ENCODE data around the gene RXRA. TPM values are rescaled to one million over a fixed set of nuclear protein-coding genes. Genes with fewer than 3 reads are reported as not detected.

The RXRA gene
- total RNA-seq, 1 donor from 2014 or later = 89.0 TPM

GRCh38 chr9:134399435-134400056 is 73.3 kb downstream of the RXRA start:
- no peak for DNase-seq
- ATAC-seq (ENCODE audit: poor library complexity) = no peak
- intact Hi-C loops (cut with DNase I) = no loop called here

GRCh38 chr9:134400283-134400682 is 74.0 kb downstream of the RXRA start:
- ATAC-seq (ENCODE audit: poor library complexity) (no peak), DNase-seq (no peak)
- intact Hi-C loops (cut with DNase I) = no loop called here

GRCh38 chr9:134401391-134401790 is 75.1 kb downstream of the RXRA start:
- intact Hi-C loops (cut with DNase I) = loop anchor here (1.0 kb wide), 1 partner anchor 25 kb away; no protein-coding TSS in a partner anchor
- ATAC-seq (ENCODE audit: poor library complexity) = no peak

GRCh38 chr9:134402182-134402581 is 75.9 kb downstream of the RXRA start:
- no peak for ATAC-seq (ENCODE audit: poor library complexity)
- no peak for DNase-seq
- intact Hi-C loops (cut with DNase I) = no loop called here

More at GRCh38 chr9:134401391-134401790, 75.1 kb downstream of the RXRA start:
- DNase-seq = no peak

- DNase-seq = peak; percentile 81
- ATAC-seq (ENCODE audit: poor library complexity) = peak; percentile 51
- intact Hi-C loops (cut with DNase I) = no loop called here
These were observed 77.0 kb downstream of the RXRA start for GRCh38 chr9:134403292-134403681.

GRCh38 chr9:134403682-134404301 is 77.5 kb downstream of the RXRA start:
- intact Hi-C loops (cut with DNase I) = no loop called here
- peak; percentile 94 for DNase-seq
- ATAC-seq (ENCODE audit: poor library complexity) = peak; percentile 10

- intact Hi-C loops (cut with DNase I) = no loop called here
- ATAC-seq (ENCODE audit: poor library complexity) (no peak), DNase-seq (peak; percentile 70)
These were observed 78.4 kb downstream of the RXRA start for GRCh38 chr9:134404376-134405358.

- ATAC-seq (ENCODE audit: poor library complexity) = no peak
- peak; percentile 74 for DNase-seq
- intact Hi-C loops (cut with DNase I) = no loop called here
These were observed 79.3 kb downstream of the RXRA start for GRCh38 chr9:134405527-134405926.

- ATAC-seq (ENCODE audit: poor library complexity) = no peak
- intact Hi-C loops (cut with DNase I) = no loop called here
- DNase-seq = peak; percentile 72
These were observed 80.3 kb downstream of the RXRA start for GRCh38 chr9:134406366-134407120.

GRCh38 chr9:134407121-134407779 is 81.0 kb downstream of the RXRA start:
- intact Hi-C loops (cut with DNase I) = no loop called here
- DNase-seq = peak; percentile 95
- peak; percentile 80 for ATAC-seq (ENCODE audit: poor library complexity)

GRCh38 chr9:134408389-134408788 is 82.1 kb downstream of the RXRA start:
- ATAC-seq (ENCODE audit: poor library complexity) = peak; percentile 38
- intact Hi-C loops (cut with DNase I) = no loop called here

GRCh38 chr9:134408939-134409737 is 82.9 kb downstream of the RXRA start:
- ATAC-seq (ENCODE audit: poor library complexity) = no peak
- no peak for DNase-seq
- intact Hi-C loops (cut with DNase I) = no loop called here

More at GRCh38 chr9:134408389-134408788, 82.1 kb downstream of the RXRA start:
- peak; percentile 75 for DNase-seq

- DNase-seq (no peak), ATAC-seq (ENCODE audit: poor library complexity) (no peak)
- intact Hi-C loops (cut with DNase I) = no loop called here
These were observed 84.0 kb downstream of the RXRA start for GRCh38 chr9:134410071-134410834.

- DNase-seq (no peak), ATAC-seq (ENCODE audit: poor library complexity) (no peak)
- intact Hi-C loops (cut with DNase I) = no loop called here
These were observed 84.6 kb downstream of the RXRA start for GRCh38 chr9:134410835-134411217.

GRCh38 chr9:134411440-134412297 is 85.4 kb downstream of the RXRA start:
- intact Hi-C loops (cut with DNase I) = no loop called here
- ATAC-seq (ENCODE audit: poor library complexity) = no peak
- peak; percentile 69 for DNase-seq

- no peak for ATAC-seq (ENCODE audit: poor library complexity)
- intact Hi-C loops (cut with DNase I) = no loop called here
- DNase-seq = no peak
These were observed 86.0 kb downstream of the RXRA start for GRCh38 chr9:134412298-134412711.
